HG02885 (cell line): ENCODE measurements around the gene SHISAL1.

Experiments
- ATAC-seq: cut with Tn5 transposase; IDR thresholded peaks from one replicate; pipeline ENCODE4 v1.9.1; 2021; ENCODE audit warnings: mild to moderate bottlenecking; ENCODE audit not compliant: unreplicated experiment, poor library complexity

SHISAL1 gene

GRCh38 chr22:44266796-44267760 is 45.7 kb downstream of the SHISAL1 start:
- ATAC-seq, result no peak

DNA sequence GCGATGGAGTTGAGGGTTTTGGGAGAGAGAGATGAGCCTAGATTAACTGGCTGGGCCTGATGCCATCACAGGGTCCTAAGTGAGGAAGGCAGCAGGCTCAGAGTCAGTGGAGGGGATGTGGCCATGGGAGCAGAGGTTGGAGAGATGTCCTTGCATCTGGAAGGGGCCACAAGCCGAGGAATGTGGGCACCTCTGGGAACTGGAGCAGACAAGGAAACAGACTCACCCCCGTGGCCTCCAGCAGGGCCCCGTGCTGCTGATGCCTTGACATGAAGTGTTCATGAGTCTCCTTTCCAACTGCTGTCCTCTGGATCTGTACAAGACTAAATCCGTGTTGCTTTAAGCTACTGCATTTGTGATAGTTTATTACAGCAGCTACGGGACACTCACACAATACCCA is 49.2 kb downstream of the SHISAL1 start:
- no peak for ATAC-seq

GRCh38 chr22:44261861-44262595 is 50.7 kb downstream of the SHISAL1 start:
- ATAC-seq, result no peak

DNA sequence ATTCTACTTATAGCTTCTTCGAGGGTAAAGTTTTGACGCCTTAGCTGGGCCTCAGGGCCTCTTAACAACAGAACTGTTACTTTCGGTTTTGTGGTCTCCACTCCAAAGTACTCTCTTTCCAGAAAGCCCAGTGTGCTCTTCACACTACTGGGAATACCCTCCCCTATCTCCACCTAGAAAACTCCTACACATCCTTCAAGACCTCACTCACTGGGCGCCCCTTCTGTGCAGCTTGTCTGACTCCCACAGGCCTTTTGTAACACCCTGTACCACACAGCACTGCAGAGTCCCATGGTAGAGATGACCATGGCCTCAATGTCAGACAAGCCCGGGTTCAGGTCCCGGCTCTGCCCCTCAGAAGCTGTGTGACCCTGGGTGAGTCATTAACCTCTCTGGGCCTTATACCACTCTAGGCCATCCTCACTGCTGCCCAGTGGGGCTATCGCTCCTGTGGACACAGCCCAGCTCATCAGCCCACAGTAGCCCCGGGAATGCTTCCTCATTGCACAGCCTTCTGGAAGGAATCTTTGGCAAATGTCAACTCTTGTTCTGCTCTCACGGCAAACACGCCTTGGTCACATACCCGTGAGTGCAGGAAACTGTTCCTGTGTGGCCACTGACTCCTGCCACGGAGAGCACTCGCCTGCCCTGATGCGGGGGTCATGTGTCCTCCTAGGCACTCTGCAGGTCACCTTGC is 51.4 kb downstream of the SHISAL1 start:
- no peak for ATAC-seq

GRCh38 chr22:44260216-44261035 is 52.3 kb downstream of the SHISAL1 start:
- ATAC-seq, result no peak

DNA sequence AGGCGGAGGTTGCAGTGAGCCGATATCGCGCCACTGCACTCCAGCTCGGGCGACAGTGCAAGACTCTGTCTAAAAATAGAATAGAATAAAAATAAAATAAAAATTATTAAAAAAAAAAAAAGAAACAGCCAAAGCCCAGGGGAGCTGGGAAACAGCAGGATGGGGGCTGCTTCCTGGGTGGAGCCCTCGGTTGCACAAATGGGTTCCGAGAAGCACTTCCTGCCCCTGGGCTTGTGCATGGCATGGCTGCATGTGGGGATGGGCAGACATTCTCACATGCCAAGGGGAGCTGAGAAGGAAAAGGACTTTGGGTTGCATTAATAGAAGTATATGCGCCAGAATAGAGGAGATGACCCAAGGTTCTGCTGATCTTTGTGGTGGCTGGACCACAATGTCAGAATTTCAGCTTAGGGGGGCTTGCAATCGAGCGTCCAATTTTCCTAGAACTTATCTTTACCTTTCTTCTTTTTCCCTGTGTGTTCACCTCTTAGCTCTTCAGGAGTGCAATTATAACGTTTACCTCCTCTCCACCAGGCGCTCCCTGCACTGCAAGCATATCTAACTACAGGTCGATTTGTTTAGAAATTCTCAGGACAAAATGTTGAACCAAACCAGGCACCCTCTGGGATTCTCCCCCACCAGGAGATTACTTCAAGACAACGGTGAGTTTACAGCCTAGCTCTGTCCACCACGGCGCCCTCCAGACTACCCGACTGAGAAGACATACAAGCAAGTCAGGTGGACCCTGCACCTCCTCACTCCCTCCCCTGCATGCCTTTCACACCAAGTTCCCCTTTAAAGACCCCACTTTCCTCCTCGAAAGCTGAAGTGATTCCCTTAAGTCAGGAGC is 53.2 kb downstream of the SHISAL1 start:
- ATAC-seq, result no peak

- no peak for ATAC-seq
Measured at GRCh38 chr22:44256556-44257485, 55.9 kb downstream of the SHISAL1 start.

- no peak for ATAC-seq
Measured at GRCh38 chr22:44256085-44256484, 56.7 kb downstream of the SHISAL1 start.

- ATAC-seq, result no peak
Measured at GRCh38 chr22:44254811-44255210, 57.9 kb downstream of the SHISAL1 start.

DNA sequence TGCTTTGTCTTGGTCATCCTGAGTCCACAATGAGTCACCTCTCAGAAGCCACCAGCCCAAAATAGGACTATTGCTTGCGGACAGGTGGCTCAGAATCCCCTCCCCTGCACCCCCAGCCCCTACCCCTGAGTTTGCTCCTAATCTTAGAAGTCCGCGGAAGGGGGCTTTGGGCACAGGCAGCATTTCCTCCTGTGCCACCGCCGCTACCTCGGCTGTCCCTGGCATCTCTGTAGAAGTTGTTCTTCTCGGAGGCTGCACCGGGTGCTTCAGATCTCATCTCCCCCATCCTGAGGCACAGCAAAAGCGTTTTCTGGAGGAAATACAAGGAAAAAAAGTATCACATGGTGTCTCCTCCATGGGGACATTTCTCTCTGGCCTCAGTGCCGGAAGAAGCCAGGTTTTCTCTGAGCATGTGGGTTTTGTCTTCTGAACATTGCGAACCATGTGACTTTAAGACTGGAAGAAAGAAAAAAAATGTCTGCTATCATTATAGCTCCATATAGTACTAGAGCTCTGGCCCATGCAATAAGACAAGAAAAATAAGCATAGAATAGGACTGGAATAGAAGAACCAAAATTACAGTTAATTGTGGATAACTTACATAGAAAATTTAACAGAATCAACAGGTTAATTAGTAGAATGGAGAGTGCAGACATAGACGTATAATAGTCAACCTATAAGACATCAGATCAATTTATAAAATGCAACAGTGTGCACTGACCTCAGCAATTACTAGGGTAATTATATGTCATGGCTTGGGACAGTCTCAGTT is 63.2 kb downstream of the SHISAL1 start:
- no peak for ATAC-seq

GRCh38 chr22:44248926-44249325 is 63.8 kb downstream of the SHISAL1 start:
- ATAC-seq, result no peak

DNA sequence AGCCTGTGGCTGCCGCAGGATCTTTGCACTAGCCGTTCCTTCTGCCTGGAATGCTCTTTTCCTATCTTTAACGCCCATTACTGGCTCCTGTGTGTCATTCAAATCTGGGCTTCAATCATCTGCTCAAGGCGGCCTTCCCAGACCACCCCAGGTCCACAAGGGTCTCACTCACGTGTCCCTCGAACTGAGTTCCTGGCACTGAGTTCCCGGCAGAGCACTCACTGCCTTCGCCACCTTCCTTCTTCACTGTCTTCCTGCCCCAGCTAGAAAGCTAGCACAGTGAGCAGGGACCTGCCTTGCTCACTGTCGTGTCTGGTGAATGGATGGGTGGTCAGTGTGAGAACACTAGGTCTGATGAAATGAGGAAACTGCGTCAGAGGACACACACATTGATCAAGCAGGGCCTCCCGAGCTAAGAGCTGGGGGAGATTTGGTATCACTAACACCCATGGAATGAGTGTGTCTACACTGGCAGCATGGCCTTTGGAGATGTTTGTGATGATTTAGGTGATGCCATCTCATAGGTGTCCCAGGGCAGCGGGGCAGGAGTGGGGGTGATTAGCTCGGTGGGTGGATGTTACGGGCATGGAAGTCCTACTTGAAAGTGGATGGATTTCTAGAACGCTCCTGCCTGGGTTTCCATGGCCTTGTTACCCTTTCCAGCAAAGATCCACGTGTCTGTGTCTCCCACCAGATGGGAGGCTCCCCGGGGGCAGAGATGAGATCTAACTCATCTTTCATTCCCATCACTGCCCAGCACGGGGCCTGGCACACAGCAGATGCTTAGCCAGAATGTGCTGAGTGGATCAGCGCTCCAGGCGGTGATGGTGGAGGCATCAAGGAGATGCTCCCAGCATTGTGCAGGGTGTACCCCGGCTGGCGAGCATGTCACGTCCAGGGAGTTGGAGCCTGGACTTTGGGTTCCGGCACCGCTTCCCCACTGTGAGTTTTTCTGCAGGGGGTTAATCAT is 64.5 kb downstream of the SHISAL1 start:
- no peak for ATAC-seq

- no peak for ATAC-seq
Measured at GRCh38 chr22:44247346-44247745, 65.4 kb downstream of the SHISAL1 start.

DNA sequence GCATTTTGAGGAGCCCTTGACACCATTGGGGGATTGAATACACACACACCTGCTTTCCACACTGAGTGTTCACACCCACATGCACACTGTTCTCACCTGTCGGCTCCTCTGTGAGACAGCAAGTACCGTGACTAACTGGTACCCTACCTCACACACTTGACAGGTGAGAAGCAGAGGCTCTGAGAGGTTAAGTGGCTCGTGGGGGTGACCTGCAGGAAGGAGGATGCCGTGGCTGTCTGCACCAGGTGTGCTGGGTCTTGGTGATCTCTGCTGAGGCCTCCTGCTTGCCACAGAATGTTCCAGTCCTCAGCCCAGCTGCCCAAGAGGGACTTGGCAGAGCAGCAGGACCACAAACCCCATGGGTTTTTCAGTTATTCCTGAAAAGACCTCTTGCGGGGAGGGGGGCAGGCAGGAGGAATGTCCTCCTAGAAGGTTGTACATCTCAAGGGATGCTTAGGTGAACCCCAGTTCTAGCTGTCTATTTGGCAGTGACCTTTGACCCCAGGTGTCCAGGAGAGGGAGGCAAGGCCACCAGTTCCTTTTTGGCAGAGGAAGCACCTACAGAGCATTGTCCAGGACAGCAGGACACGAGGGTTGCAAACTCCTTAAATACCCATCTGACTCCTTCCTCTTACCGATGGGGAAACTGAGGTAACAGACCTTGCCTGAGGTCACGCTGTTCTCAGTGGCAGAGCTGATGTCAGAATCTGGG is 66.0 kb downstream of the SHISAL1 start:
- ATAC-seq, result no peak

- ATAC-seq, result no peak
Measured at GRCh38 chr22:44245867-44246266, 66.9 kb downstream of the SHISAL1 start.

- ATAC-seq, result no peak
Measured at GRCh38 chr22:44245438-44245837, 67.3 kb downstream of the SHISAL1 start.
